GM12892 (cell line): ENCODE measurements around the gene RADIL.

Experiments used
- POLR2A ChIP-seq: IDR thresholded peaks from 2 replicates; pipeline ENCODE4 v1.6.1; 2011; ENCODE audit warnings: low read depth, low read length, control low read depth
- POLR2AphosphoS5 ChIP-seq: IDR thresholded peaks from 2 replicates; pipeline ENCODE4 v1.6.1; 2011; ENCODE audit warnings: low read depth, low read length, control low read depth
- TAF1 ChIP-seq: IDR thresholded peaks from 2 replicates; pipeline ENCODE4 v1.6.1; 2011; ENCODE audit warnings: low read depth, mild to moderate bottlenecking, control low read depth, low read length, borderline replicate concordance

DNA sequence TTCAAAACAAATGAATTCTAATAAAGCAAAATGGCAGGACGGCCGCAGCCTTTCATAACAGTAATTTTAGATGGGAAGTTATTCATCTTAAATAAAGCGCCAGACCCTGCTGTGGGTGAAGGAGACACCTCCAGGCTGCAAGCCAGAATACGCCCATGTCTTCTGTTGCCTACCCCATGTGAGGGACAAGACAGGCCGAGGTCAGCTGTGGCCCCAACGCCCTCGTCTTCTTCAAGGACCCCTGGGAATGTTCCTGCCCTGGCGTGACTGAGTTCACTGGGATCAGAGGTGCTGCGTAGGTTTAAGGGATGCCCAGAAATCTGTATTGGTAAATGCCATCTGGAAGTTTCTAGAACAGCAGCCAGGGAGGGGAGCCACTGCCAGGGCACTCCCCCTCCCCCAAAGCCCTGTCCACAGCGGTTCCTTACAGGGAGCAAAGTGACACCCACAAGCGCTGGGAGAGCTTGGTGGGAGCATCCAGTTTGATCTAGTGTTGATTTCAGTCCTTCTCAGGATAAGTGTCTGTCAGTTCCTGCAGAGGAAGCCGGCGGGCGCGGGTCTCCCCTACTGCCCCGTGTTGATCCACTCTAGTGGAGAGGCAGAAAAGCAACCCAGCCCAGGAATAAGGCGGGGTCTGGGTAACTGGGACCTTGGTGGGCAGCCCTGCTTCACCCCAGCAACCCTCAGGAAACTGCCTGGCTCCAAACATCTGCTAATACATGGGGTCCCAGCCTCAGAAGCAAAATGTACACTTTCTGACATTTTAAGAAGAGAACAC lies 42.3 kb downstream of the RADIL start:
- TF ChIP-seq POLR2AphosphoS5, result no peak
- TF ChIP-seq POLR2A, result no peak
- TF ChIP-seq TAF1, result no peak
